RPMI7951 (cell line): ENCODE measurements around the gene DNAJC28. TPM values are rescaled to one million over a fixed set of nuclear protein-coding genes. Genes with fewer than 3 reads are reported as not detected.
A peak's percentile ranks its signal among the peaks of the same experiment; 100 is the strongest.
"Not testable (repeated sequence)": the region's sequence is repeated elsewhere in the genome, so short reads cannot be mapped to it uniquely, and the experiment has no call there.

Experiments used
- DNase-seq: peaks from one replicate; pipeline ENCODE4 v3.0.0-alpha.2; 2012; ENCODE audit warnings: low read depth
- total RNA-seq: library from RNA; depleted of rRNA; stranded (reverse); fragments of >200 nt; shearing (Covaris generic); gene quantifications from 2 replicates; pipeline ENCODE4 v1.2.3, GENCODE V29; 2014

DNAJC28 gene
- total RNA-seq, 1 experiment from 2014 or later = 2.6 TPM

DNA sequence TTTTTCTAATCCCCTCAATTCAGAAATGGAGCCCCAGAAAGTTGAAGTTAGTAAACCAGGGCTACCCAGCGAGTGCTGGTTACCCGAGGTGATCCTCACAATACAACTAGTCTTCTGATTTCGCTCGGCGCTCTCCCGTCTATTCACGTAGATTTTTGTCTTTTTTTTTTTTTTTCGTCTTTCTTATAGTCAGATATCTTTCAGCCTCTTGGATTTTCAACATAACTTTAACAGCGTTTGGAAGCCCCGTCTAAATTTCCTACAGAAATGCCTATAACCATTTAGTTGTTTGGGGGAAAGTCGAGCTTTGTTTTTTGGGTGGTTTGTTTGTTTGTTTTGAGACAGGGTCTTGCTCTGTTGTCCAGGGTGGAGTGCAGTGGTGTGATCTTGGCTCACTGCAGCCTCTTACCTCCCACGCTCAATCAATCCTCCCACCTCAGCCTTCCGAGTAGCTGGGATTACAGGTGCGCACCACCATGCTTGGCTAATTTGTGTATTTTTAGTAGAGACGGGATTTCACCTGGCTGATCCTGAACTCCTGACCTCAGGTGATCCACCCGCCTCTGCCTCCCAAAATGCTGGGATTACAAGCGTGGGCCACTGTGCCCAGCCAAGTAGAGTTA lies 10.9 kb downstream of the DNAJC28 start:
- no peak for DNase-seq

GRCh38 chr21:33479679-33480480 lies 11.6 kb downstream of the DNAJC28 start, which contains the start of gene TMEM50B:
Gene TMEM50B (minus strand): TSS chr21:33479974. CDS start chr21:33468885, 11,089 bp downstream.
- DNase-seq = peak; percentile 93

DNA sequence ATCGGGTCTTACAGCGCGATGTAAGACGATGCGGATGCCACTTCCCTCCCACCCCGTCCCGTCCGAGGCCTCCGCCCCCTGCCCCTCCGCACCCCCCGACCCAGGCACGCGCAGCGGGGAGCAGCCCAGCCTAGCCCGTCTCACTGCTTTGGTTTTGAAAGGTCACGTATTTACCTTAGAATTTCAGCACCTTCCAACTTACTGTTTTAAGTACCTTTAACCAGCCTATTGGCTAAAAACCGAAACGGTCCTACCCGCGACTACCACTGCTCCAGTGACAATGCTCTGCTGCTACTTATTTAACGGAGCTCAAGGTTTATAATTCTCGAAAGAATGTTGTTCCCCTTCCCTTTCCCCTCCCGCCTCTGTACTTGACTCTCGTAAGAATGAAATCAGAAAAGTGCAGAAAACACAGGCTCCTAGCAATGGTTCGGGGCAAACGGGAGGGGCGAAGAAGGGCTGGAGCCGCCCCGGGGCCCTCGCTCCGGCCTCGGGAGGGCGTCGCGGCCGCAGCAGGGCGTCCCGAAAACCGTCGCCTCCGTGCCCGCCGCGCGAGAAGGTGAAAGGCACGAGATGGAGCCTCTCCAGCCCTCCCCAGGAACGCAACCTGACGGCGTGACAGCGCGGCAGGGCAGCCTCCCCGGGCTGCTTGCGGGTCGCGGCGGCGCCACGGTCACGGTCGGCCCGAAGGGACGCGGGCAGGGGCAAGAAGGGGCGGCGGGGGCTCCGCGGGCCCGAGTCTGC lies 12.4 kb downstream of the DNAJC28 start:
- peak; percentile 22 for DNase-seq

DNA sequence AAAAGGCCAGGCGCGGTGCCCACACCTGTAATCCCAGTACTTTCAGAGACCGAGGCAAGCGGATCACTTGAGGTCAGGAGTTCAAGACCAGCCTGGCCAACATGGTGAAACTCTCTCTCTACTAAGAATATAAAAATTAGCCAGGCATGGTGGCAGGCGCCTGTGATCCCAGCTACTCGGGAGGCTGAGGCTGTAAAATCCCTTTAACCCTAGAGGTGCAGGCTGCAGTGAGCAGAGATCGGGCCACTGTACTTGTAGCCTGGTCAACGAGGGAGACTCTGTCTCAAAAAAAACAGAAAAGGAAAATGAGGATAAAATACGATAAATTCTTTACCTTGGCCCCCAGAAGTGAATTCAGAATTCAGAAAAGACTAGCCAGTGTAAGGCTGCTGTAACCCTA lies 13.3 kb downstream of the DNAJC28 start:
- no peak for DNase-seq

DNA sequence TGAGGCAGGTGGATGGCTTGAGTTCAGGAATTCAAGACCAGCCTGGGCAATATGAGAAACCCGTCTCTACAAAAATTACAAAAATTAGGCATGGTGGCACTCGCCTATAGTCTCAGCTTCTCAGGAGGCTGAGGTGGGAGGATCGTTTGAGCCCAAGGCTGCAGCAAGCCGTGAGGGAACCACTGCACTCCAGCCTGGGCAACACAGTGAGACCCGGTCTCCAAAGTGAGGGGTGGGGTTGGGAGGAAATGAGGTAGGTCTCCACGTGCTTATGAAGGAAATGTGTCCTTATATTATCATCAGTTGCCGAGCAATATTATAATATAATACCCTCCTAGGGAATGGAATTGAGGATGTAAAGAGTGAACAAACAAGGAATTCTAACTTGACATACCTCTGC lies 14.4 kb downstream of the DNAJC28 start:
- no peak for DNase-seq

- no peak for DNase-seq
These were observed 18.2 kb downstream of the DNAJC28 start for GRCh38 chr21:33473344-33473743.

- DNase-seq = no peak
These were observed 20.8 kb downstream of the DNAJC28 start for GRCh38 chr21:33470701-33471100.

- DNase-seq = not testable (repeated sequence)
These were observed 22.3 kb downstream of the DNAJC28 start for GRCh38 chr21:33469183-33469582.

- no peak for DNase-seq
These were observed 29.8 kb downstream of the DNAJC28 start for GRCh38 chr21:33461538-33462250.

DNA sequence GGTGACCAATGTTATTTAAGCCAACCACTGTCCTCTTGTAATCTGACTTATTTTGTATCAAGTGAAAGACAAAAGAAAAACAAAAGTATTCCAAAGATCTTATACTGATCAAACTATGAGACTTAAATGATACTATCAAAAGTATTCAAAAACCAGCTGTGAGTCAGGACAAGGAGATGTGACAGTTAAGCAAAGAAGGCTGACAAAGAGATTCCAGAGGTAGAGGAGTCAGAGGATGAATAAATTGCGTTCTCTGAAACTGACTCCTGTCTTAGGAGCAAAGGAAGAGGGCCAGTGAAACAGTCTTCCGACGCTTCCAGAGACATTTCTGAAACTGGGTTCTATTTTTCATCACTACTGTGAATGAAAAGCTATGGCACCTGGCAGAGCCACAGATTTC lies 32.7 kb downstream of the DNAJC28 start:
- no peak for DNase-seq

DNA sequence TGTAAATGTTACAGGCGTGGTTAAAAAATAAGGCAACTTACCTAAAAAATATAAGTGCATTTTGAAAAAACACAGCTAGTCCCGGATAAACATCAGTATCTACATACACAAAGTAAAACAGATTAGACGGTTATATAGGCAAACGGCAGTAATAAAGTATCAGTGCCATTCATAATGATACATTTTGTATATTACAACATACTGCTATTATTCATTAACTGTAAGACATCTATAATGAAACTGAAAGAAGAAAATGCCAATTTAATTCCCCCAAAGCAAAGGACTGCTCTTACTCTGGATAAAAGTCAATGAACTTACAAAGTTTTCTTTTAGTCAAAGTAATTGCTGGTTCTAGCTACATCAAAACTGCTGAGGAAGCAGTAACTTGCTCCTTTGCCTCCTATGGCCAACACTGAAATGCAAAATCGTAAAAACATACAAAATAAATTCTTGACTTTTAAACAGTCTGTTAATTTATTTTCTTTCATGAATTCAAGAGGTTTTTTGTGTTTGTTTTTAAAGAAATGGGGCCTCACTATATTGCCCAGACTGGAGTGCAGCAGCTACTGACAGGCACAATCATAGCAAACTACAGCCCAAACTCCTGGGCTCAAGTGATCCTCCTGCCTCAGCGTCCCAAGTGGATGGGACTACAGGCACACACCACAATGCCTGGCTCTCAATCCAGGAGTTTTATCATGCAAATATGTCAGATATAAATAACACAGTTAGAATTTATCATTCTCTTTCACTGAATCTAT lies 35.6 kb downstream of the DNAJC28 start:
- DNase-seq = no peak

DNA sequence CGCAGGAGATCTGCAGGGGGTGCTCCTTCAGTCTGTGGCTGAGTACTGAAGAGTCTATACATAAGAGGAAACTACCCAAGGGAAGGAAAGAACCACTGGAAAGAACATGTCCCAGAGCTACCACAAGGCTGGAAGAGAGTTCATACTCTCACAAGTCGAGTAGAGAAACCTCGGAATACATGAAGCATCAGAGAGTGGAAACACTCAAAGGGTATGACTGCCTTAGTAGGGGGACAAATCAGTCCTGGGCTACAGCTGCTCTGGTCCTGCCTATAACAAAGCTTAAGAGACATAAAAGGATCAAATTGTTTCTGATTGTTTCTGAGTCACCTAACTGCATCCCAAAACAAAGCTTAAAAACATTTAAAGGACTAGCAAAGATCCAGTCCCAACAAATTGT lies 39.2 kb downstream of the DNAJC28 start:
- no peak for DNase-seq

DNA sequence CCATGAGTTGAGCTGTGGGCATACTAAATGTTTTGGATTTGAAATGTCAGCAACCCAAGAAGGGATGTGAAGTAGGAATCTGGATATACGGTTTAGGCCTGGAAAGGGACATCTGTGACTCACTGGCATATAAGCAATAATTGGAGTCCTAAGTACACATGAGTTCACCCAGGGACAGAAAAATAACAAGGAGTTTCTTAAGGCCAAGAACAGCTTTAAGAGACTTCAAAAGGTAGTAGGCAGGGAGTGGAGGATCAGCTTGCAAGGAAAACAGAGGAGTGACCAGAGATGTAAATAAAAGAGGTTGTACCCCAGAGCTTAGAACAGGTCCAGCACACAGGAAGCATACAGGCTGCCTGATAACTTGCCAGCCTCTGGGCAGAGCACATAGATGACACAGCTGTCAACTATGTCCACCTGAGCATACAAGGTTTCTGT lies 39.9 kb downstream of the DNAJC28 start:
- DNase-seq = no peak

DNA sequence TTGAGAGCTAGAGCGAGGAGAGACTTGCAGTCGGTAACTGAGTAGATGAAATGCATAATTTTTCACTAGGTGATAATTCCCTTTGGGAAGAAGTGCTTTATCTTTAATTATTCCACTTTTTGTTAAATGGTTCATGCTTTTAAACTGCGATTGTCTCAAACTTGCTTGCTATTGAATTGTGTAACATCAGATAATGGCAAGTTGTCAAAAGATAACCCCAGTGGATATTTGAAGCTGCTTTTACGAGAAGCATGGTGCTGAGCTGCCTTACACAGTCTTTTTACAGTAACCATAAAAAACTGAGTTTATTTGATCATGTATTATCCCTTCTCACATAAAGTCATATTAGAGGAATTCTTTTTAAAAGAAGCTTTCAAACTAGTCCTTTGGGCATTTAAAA lies 41.9 kb downstream of the DNAJC28 start:
- DNase-seq = no peak

- not testable (repeated sequence) for DNase-seq
These were observed 44.9 kb downstream of the DNAJC28 start for GRCh38 chr21:33446620-33447019.

DNA sequence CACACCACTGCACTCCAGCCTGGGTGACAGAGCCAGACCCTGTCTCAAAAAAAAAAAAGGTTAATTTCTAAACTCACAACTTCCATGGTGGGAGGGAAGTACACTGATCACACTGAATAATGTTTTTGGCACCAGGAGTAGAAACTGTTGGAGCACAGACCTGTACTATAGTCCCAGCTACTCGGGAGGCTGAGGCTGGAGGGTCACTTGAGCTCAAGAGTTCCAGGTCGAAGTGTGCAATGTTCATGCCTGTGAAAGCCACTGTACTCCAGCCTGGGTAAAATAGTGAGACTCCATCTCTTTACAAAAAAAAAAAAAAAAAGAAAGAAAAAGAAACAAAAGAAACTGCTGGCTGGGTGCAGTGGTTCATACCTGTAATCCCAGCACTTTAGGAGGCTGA lies 47.0 kb downstream of the DNAJC28 start:
- no peak for DNase-seq

DNA sequence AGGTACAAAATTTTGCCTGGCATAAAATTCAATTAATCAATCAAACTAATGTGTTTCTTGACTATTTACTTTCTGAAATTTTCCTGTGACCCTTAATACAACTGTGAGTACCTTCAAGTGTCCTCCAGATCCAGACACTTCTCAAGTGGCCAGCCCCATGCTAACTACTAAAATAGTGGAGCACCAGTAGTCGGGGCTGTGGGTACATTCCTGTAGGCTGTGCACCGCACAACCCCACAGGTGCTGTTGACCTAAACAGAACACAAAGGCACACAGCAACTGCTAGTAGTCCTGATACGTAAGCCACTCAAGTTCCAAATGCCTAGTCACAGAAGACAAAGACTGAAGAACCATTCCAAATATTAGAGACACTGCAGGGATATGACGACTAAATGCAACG lies 48.3 kb downstream of the DNAJC28 start:
- DNase-seq = no peak

DNA sequence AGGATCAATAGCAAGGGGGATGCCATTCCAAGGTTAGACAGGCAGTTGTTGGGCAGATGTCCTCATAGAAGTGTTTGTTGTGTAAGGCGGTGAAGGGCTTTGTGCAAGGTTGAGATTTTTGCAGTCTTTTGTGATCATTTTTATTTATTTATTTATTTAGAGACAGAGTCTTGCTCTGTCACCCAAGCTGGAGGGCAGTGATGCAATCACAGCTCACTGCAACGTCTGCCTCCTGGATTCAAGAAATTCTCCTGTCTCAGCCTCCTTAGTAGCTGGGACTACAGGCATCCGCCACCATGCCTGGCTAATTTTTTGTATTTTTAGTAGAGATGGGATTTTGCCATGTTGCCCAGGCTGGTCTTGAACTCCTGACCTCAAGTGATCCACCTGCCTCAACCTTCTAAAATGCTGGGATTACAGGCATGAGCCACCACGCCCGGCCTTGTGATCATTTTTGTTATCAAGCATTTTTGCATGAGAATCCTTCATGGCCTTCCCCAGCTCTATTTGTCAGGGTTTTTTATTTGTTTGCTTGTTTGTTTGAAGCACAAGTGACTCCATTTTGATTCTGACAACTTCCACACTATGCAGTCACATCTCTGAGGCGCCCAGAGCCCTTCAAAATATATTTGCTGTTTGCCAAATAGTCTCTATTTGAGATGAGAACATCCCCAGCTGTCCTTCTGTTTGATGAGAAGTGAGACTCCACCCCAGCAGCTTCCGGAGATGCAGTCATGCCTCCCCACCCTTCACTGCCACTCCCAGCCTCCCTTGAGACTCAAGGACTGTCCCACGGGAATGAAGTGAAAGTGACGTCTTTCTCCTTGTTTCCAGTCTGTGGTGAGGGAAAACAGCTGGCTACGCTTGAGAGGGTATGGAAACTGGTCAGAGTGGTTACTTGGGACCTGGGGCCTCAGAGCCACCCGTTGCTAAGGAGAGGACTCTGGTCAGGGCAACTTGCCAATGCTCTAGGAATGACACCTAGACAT lies 49.7 kb downstream of the DNAJC28 start:
- peak; percentile 96 for DNase-seq
